ENCODE measurements around the gene ELMOD3. TPM values are rescaled to one million over a fixed set of nuclear protein-coding genes. Genes with fewer than 3 reads are reported as not detected.

The ELMOD3 gene
- total and polyA plus RNA-seq, 2 of the 8 experiments (the other 6 are each of a cell fraction or from before 2014, with no cell fraction given), result 8.5 to 10.2 TPM

DNA sequence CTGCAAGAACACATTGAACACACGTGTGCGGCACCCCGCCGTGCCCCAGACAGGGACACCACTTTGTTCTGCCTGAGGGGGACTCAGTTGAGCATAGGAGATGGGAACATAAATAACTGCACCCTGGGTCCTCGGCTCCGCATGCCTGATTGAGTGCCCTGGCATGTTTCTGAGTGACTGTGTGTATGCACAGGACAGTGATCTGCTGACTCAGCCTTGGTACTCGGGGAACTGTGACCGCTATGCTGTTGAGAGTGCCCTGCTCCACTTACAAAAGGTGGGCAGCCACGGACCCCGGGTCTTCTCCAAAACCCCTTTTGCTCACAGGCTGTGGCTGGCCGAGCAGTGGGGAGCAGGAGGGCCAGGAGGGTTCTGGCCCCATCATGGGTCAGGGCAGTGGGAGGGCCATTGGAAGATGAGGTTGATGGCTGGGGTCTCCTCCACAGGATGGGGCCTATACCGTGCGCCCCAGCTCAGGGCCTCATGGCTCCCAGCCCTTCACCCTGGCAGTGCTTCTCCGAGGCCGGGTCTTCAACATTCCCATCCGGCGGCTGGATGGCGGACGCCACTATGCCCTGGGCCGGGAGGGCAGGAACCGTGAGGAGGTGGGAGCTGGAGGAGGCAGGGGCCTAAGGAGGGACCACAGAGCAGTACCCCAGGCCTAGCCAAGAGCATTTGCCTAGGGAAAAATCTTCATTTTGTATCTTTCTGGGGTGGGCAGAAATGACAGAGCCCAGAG is 80.8 kb downstream of the ELMOD3 start:
- Histone ChIP-seq H3K56ac (replicated peaks; ENCODE audit: insufficient read length, low read depth, low read length) (no peak overlapping the region), H4K5ac (ENCODE audit: insufficient read length, low read depth, low read length) (no peak overlapping the region), H3K9ac (replicated peaks in 1 of 4; ENCODE audit: extremely low read depth in 1 of 4, low read depth in 3 of 4, low read length in 3 of 4) (no peak overlapping the region), H3K4me1 (replicated peaks in 1 of 4; ENCODE audit: control insufficient read depth in 3 of 4, insufficient read depth in 4 of 4, low read length in 3 of 4) (peaks cover 7 to 52% (median 42%) of the 10 kb centered on the region in 4 experiments), H2BK12ac (ENCODE audit: low read depth, low read length) (peak overlapping the region; percentile 96; the same call in 1 of the 2 replicates), H3K79me1 (ENCODE audit: low read depth, low read length) (no peaks in the 10 kb centered on the region; the same call in 1 of the 2 replicates), H3K4ac (replicated peaks; ENCODE audit: insufficient read length, low read depth, low read length) (peak overlapping the region; percentile 62), H3K4me2 (ENCODE audit: insufficient read depth in 1 of 2, low read depth in 2 of 2, low read length in 2 of 2) (no peak overlapping the region), H3K14ac (ENCODE audit: insufficient read length) (no peak overlapping the region), H4K8ac (ENCODE audit: extremely low read depth, insufficient read depth, low read length) (no peak overlapping the region), H3K9me3 (ENCODE audit: insufficient read depth in 2 of 2, low read depth in 1 of 2, low read length in 1 of 2) (no peaks in the 10 kb centered on the region), H3K23me2 (ENCODE audit: low read depth, low read length) (peaks cover 5% of the 10 kb centered on the region; the same call in 1 of the 2 replicates), H3K79me2 (ENCODE audit: control insufficient read depth in 1 of 2, insufficient read depth in 2 of 2, low read length in 2 of 2) (no peaks in the 10 kb centered on the region), H3K4me3 (ENCODE audit: extremely low read depth in 1 of 4, insufficient read depth in 2 of 4, low read depth in 3 of 4, low read length in 4 of 4) (no peak overlapping the region), H3K27ac (ENCODE audit: low read depth, low read length) (no peak overlapping the region), H3K36me3 (ENCODE audit: control insufficient read depth in 2 of 4, insufficient read depth in 4 of 4, low read length in 3 of 4) (no peaks in the 10 kb centered on the region), H3K18ac (ENCODE audit: extremely low read depth, low read length) (peak overlapping the region; percentile 48; the same call in 1 of the 2 replicates), H4K91ac (replicated peaks; ENCODE audit: insufficient read length, low read length) (peak overlapping the region; percentile 64), H2AFZ (ENCODE audit: low read length) (no peak overlapping the region), H2BK15ac (ENCODE audit: low read length) (no peak overlapping the region; the same call in 1 of the 2 replicates), H2BK20ac (ENCODE audit: low read length) (peak overlapping the region; percentile 13; the same call in 1 of the 2 replicates), H4K20me1 (replicated peaks in 1 of 2; ENCODE audit: control insufficient read depth in 1 of 2, insufficient read depth in 2 of 2, low read length in 2 of 2) (no peaks in the 10 kb centered on the region), H2BK5ac (ENCODE audit: low read depth, low read length) (no peak overlapping the region), H2AK5ac (ENCODE audit: low read depth, low read length) (peak overlapping the region; percentile 91), H2BK120ac (replicated peaks; ENCODE audit: low read depth, low read length) (no peak overlapping the region), H3K23ac (ENCODE audit: insufficient read length) (no peak overlapping the region), H3K27me3 (replicated peaks in 1 of 4; ENCODE audit: control insufficient read depth in 3 of 4, extremely low read depth in 1 of 4, insufficient read depth in 3 of 4, low read length in 3 of 4) (peaks cover 0 to 14% (median 5%) of the 10 kb centered on the region in 4 experiments; a peak in 4 of 7 replicates)
- 97% methylated on average over 21 of the region's 21 CpGs; no CpG with 5 or more reads in 1 of the 2 experiments for WGBS, 2 experiments (ENCODE audit: extremely low coverage in 1 of 2, insufficient coverage in 1 of 2, insufficient read length in 1 of 2, insufficient replicate concordance in 2 of 2, low coverage in 1 of 2, low lambda C conversion rate in 2 of 2, missing lambda C conversion rate in 1 of 2)
- DNase-seq (ENCODE audit: low read depth in 1 of 2, low spot score in 2 of 2) (no peak), FAIRE-seq (no peak)
- POLR2A ChIA-PET (ENCODE audit: partially characterized antibody), result interaction anchor here (0.9 to 55.3 kb wide), 3 partner anchors 11 to 112 kb away, joined by 3 to 1889 read pairs (median 46); partner anchors contain the start of genes GGCX and MAT2A
- CTCF ChIA-PET (ENCODE audit: partially characterized antibody), result interaction anchor here (0.5 to 2.7 kb wide), 8 partner anchors 10 to 194 kb away, joined by 3 to 21 read pairs (median 4); partner anchors contain the start of gene SH2D6
- no peak for TF ChIP-seq PHF8 (conservative IDR thresholded peaks at IDR 0.05; ENCODE audit: low read depth, low read length)
- TF ChIP-seq CEBPB (IDR thresholded peaks at IDR 0.05; ENCODE audit: low read depth, low read length), result no peak
- no peak for TF ChIP-seq CBX5 (IDR thresholded peaks at IDR 0.05; ENCODE audit: low read depth, low read length)
- TF ChIP-seq TAF1 (IDR thresholded peaks at IDR 0.05; ENCODE audit: low read depth, low read length), result no peak
- no peak for TF ChIP-seq POLR2AphosphoS5 (IDR thresholded peaks at IDR 0.05; ENCODE audit: low read depth, low read length)
- TF ChIP-seq NRF1 (IDR thresholded peaks at IDR 0.05; ENCODE audit: low read depth, low read length), result no peak
- TF ChIP-seq MAFK (IDR thresholded peaks at IDR 0.05; ENCODE audit: low read depth, low read length), result no peak
- TF ChIP-seq RFX5 (IDR thresholded peaks at IDR 0.05; ENCODE audit: borderline replicate concordance, low read depth, low read length), result no peak
- TF ChIP-seq JUN (IDR thresholded peaks at IDR 0.05; ENCODE audit: low read depth, low read length), result no peak
- no peak for TF ChIP-seq RBBP5 (IDR thresholded peaks at IDR 0.05; ENCODE audit: borderline replicate concordance, low read depth, low read length)
- no peak for TF ChIP-seq TBP (IDR thresholded peaks at IDR 0.05; ENCODE audit: low read depth, low read length)
- TF ChIP-seq SRF (IDR thresholded peaks at IDR 0.05; ENCODE audit: low read depth, low read length), result no peak
- TF ChIP-seq CHD1 (IDR thresholded peaks at IDR 0.05; ENCODE audit: low read depth, low read length), result no peak
- TF ChIP-seq SP1 (IDR thresholded peaks at IDR 0.05; ENCODE audit: low read depth, low read length), result no peak

All from H1 (cell line).